HepG2 (cell line): ENCODE data around the gene FOXL3. TPM values are rescaled to one million over a fixed set of nuclear protein-coding genes. Genes with fewer than 3 reads are reported as not detected.

Source experiments
- ELF3 ChIP-seq: IDR thresholded peaks from 2 replicates; pipeline ENCODE4 v1.6.1; 2016; ENCODE audit warnings: missing genetic modification reagents, missing compliant biosample characterization
- GZF1 ChIP-seq: sonication (generic); formaldehyde crosslinking; IDR thresholded peaks from 2 replicates; pipeline ENCODE4 v1.5.1; 2020; ENCODE audit warnings: mild to moderate bottlenecking, missing genetic modification reagents
- HDAC6 ChIP-seq: fragments of 200-600 bp; sonication (generic); IDR thresholded peaks from 2 replicates; pipeline ENCODE4 v1.7.0; 2017; ENCODE audit warnings: mild to moderate bottlenecking, antibody characterized with exemption, low read length, low read depth
- HNRNPUL1 ChIP-seq: fragments of 200-400 bp; formaldehyde crosslinking; IDR thresholded peaks from 2 replicates; pipeline ENCODE4 v1.6.1; 2017; ENCODE audit warnings: low read depth, mild to moderate bottlenecking, low read length, moderate library complexity
- NAIF1 ChIP-seq: sonication (generic); formaldehyde crosslinking; IDR thresholded peaks from 2 replicates; pipeline ENCODE4 v1.5.0; 2020; ENCODE audit warnings: mild to moderate bottlenecking, missing genetic modification reagents, borderline replicate concordance
- RXRB ChIP-seq: IDR thresholded peaks from 2 replicates; pipeline ENCODE4 v1.6.1; 2016; ENCODE audit warnings: borderline replicate concordance, missing genetic modification reagents, missing compliant biosample characterization
- SNAPC2 ChIP-seq: sonication (generic); formaldehyde crosslinking; IDR thresholded peaks from 2 replicates; pipeline ENCODE4 v1.8.1; 2022; ENCODE audit warnings: mild to moderate bottlenecking, missing genetic modification reagents
- TEAD2 ChIP-seq: sonication (generic); formaldehyde crosslinking; IDR thresholded peaks from 2 replicates; pipeline ENCODE4 v1.9.0; 2021; ENCODE audit warnings: missing genetic modification reagents
- TEAD3 ChIP-seq: optimal IDR thresholded peaks from 2 replicates; pipeline ENCODE3; 2016; ENCODE audit warnings: borderline replicate concordance
- ZIK1 ChIP-seq: sonication (generic); formaldehyde crosslinking; IDR thresholded peaks from 2 replicates; pipeline ENCODE4 v1.5.0; 2020; ENCODE audit warnings: mild to moderate bottlenecking, low read depth, missing genetic modification reagents, borderline replicate concordance
- ZNF446 ChIP-seq: sonication (generic); formaldehyde crosslinking; IDR thresholded peaks from 2 replicates; pipeline ENCODE4 v1.5.0; 2020; ENCODE audit warnings: mild to moderate bottlenecking, missing genetic modification reagents
- ZNF678 ChIP-seq: sonication (generic); formaldehyde crosslinking; IDR thresholded peaks from 2 replicates; pipeline ENCODE4 v1.4.0; 2020; ENCODE audit warnings: mild to moderate bottlenecking, missing genetic modification reagents
- ZNF788 ChIP-seq: sonication (generic); formaldehyde crosslinking; IDR thresholded peaks from 2 replicates; pipeline ENCODE4 v1.5.0; 2020; ENCODE audit warnings: mild to moderate bottlenecking, missing genetic modification reagents, borderline replicate concordance
- polyA plus RNA-seq, 8 experiments: library from polyadenylated mRNA; depleted of rRNA in 3 of 8; stranded (reverse) in 7 of 8; unstranded in 1 of 8; fragments of >200 nt; fragmentation: Illumina TruSeq in 4 of 8; extraction: Trizol in 4 of 8; gene quantifications; 2 replicates each; pipeline versions ENCODE4 v1.2.1 to v1.2.3, GENCODE V29; 2011 to 2016; ENCODE audit warnings: low read depth in 4 of 8, missing spikeins in 1 of 8, mixed read lengths in 1 of 8; ENCODE audit not compliant: insufficient read depth in 1 of 8
- total RNA-seq, 5 experiments: library from RNA; depleted of rRNA; stranded (reverse); fragments of >200 nt; fragmentation: Illumina TruSeq; extraction: Trizol; gene quantifications; 2 replicates each; pipeline ENCODE4 v1.2.3, GENCODE V29; 2016; ENCODE audit warnings: low read depth in 1 of 5
- TF ChIP-seq, protein P1 (sequence below), 2 experiments: sonication (generic) in 1 of 2; formaldehyde crosslinking in 1 of 2; IDR thresholded peaks; 2 replicates each; pipeline versions ENCODE4 v1.5.1 to v1.6.1; 2011 to 2020; ENCODE audit warnings: borderline replicate concordance in 1 of 2, low read depth in 1 of 2, low read length in 1 of 2, mild to moderate bottlenecking in 1 of 2, missing genetic modification reagents in 1 of 2, moderate library complexity in 1 of 2
- TF ChIP-seq, protein P2 (sequence below): sonication (generic); formaldehyde crosslinking; IDR thresholded peaks from 2 replicates; pipeline ENCODE4 v1.4.0; 2020; ENCODE audit warnings: missing genetic modification reagents, borderline replicate concordance
- TF ChIP-seq, protein P3 (sequence below): sonication (generic); formaldehyde crosslinking; IDR thresholded peaks from 2 replicates; pipeline ENCODE4 v1.5.0; 2020; ENCODE audit warnings: mild to moderate bottlenecking, missing genetic modification reagents
- TF ChIP-seq, protein P4 (sequence below): sonication (generic); formaldehyde crosslinking; IDR thresholded peaks from 2 replicates; pipeline ENCODE4 v1.4.0; 2020; ENCODE audit warnings: missing genetic modification reagents
- TF ChIP-seq, protein P5 (sequence below): sonication (generic); formaldehyde crosslinking; IDR thresholded peaks from 2 replicates; pipeline ENCODE4 v1.5.0; 2020; ENCODE audit warnings: missing genetic modification reagents

The FOXL3 gene
- total and polyA plus RNA-seq, 2 of the 13 experiments (the other 11 are each of a cell fraction or from before 2014, with no cell fraction given): not detected

DNA sequence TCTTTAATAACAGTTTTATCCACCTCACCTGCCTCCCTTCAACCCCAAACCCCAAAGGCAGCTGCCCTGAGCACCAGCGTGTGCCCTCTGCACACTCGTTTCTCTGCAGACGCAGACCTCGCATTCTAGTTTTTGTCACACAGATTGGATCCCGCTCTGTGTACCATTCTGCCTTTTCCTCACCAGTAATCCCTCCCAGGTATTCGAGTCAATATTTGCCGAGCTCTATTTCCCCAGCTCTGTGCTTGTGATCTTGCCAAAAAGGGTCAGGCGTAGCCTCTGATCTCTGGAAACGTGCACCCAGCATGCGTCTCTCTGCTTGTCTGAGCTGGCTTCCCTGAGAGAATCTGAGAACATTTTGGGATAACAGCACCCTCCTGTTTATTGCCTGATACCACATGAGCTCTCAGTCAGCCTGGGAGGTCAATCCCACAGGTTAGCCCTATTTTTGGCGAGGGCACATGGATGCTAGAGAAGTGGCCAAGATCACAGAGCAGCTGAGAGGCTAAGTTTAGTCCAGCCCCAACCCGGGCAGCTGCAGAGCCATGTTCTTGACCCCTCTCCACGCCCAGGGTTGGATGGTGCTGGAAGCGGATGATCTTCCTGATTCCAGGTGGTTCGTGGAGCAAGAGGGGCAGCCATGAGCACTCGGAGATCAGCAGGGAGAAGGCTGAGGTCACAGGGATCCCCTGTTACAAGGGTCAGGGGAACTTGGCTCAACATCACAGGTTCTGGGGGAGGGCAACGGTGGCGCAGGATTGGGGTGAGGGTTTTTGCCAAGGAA, 29.1 kb downstream of the FOXL3 start (continued):
- TF ChIP-seq RXRB (CRISPR knock-in tag): peak; percentile 79
- TF ChIP-seq TEAD2 (CRISPR knock-in tag): no peak
- no peak for TF ChIP-seq GZF1 (CRISPR knock-in tag)
- TF ChIP-seq HDAC6: no peak
- TF ChIP-seq, protein P1, sequence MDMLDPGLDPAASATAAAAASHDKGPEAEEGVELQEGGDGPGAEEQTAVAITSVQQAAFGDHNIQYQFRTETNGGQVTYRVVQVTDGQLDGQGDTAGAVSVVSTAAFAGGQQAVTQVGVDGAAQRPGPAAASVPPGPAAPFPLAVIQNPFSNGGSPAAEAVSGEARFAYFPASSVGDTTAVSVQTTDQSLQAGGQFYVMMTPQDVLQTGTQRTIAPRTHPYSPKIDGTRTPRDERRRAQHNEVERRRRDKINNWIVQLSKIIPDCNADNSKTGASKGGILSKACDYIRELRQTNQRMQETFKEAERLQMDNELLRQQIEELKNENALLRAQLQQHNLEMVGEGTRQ (IDR thresholded peaks at IDR 0.05; ENCODE audit: low read depth, low read length): no peak
- TF ChIP-seq, protein P1 (CRISPR knock-in tag; IDR thresholded peaks at IDR 0.05; ENCODE audit: borderline replicate concordance): peak; percentile 25; the same call in 1 of the 2 replicates
- no peak for TF ChIP-seq ZNF678 (CRISPR knock-in tag)
- peak; percentile 92 for TF ChIP-seq TEAD3 (CRISPR knock-in tag)
- no peak for TF ChIP-seq ZIK1 (CRISPR knock-in tag)
- no peak for TF ChIP-seq HNRNPUL1
- TF ChIP-seq, protein P2, sequence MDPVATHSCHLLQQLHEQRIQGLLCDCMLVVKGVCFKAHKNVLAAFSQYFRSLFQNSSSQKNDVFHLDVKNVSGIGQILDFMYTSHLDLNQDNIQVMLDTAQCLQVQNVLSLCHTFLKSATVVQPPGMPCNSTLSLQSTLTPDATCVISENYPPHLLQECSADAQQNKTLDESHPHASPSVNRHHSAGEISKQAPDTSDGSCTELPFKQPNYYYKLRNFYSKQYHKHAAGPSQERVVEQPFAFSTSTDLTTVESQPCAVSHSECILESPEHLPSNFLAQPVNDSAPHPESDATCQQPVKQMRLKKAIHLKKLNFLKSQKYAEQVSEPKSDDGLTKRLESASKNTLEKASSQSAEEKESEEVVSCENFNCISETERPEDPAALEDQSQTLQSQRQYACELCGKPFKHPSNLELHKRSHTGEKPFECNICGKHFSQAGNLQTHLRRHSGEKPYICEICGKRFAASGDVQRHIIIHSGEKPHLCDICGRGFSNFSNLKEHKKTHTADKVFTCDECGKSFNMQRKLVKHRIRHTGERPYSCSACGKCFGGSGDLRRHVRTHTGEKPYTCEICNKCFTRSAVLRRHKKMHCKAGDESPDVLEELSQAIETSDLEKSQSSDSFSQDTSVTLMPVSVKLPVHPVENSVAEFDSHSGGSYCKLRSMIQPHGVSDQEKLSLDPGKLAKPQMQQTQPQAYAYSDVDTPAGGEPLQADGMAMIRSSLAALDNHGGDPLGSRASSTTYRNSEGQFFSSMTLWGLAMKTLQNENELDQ (CRISPR knock-in tag): no peak
- TF ChIP-seq NAIF1: peak; percentile 44; the same call in 1 of the 2 replicates
- 0 out of 2 replicates have a peak, but pooled peaks have one; percentile 39 for TF ChIP-seq ZNF446
- peak; percentile 74 for TF ChIP-seq ELF3 (CRISPR knock-in tag)
- TF ChIP-seq, protein P3, sequence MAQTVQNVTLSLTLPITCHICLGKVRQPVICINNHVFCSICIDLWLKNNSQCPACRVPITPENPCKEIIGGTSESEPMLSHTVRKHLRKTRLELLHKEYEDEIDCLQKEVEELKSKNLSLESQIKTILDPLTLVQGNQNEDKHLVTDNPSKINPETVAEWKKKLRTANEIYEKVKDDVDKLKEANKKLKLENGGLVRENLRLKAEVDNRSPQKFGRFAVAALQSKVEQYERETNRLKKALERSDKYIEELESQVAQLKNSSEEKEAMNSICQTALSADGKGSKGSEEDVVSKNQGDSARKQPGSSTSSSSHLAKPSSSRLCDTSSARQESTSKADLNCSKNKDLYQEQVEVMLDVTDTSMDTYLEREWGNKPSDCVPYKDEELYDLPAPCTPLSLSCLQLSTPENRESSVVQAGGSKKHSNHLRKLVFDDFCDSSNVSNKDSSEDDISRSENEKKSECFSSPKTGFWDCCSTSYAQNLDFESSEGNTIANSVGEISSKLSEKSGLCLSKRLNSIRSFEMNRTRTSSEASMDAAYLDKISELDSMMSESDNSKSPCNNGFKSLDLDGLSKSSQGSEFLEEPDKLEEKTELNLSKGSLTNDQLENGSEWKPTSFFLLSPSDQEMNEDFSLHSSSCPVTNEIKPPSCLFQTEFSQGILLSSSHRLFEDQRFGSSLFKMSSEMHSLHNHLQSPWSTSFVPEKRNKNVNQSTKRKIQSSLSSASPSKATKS (CRISPR knock-in tag): no peak
- TF ChIP-seq, protein P4, sequence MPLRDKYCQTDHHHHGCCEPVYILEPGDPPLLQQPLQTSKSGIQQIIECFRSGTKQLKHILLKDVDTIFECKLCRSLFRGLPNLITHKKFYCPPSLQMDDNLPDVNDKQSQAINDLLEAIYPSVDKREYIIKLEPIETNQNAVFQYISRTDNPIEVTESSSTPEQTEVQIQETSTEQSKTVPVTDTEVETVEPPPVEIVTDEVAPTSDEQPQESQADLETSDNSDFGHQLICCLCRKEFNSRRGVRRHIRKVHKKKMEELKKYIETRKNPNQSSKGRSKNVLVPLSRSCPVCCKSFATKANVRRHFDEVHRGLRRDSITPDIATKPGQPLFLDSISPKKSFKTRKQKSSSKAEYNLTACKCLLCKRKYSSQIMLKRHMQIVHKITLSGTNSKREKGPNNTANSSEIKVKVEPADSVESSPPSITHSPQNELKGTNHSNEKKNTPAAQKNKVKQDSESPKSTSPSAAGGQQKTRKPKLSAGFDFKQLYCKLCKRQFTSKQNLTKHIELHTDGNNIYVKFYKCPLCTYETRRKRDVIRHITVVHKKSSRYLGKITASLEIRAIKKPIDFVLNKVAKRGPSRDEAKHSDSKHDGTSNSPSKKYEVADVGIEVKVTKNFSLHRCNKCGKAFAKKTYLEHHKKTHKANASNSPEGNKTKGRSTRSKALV: peak; percentile 76
- TF ChIP-seq, protein P5, sequence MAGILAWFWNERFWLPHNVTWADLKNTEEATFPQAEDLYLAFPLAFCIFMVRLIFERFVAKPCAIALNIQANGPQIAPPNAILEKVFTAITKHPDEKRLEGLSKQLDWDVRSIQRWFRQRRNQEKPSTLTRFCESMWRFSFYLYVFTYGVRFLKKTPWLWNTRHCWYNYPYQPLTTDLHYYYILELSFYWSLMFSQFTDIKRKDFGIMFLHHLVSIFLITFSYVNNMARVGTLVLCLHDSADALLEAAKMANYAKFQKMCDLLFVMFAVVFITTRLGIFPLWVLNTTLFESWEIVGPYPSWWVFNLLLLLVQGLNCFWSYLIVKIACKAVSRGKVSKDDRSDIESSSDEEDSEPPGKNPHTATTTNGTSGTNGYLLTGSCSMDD (CRISPR knock-in tag): no peak
- TF ChIP-seq SNAPC2 (CRISPR knock-in tag): no peak
- TF ChIP-seq ZNF788 (CRISPR knock-in tag): peak; percentile 57; the same call in 1 of the 2 replicates
